PC-9 (cell line): ENCODE data around the gene NR1H4. TPM values are rescaled to one million over a fixed set of nuclear protein-coding genes. Genes with fewer than 3 reads are reported as not detected.

Source experiments
- BruUV-seq: library from RNA; stranded (reverse); fragments of 400-500 nt; replicated peaks from 2 replicates; lab custom pipeline; 2021; lab: Mats Ljungman, UMichigan
- CTCF ChIA-PET: fragments of 300-600 bp; sonication (Branson Sonifier 250); formaldehyde crosslinking; loops from one replicate; lab custom pipeline; 2022; ENCODE audit warnings: antibody characterized with exemption; lab: Charles Lee
- POLR2A ChIA-PET: fragments of 300-600 bp; sonication (Branson Sonifier 250); formaldehyde crosslinking; loops from one replicate; lab custom pipeline; 2022; ENCODE audit warnings: antibody characterized with exemption; ENCODE audit not compliant: unreplicated experiment; lab: Charles Lee
- DNase-seq, 2 experiments: peaks; one replicate each; pipeline versions ENCODE4 v3.0.0 to v3.0.0-alpha.2; 2015 to 2022; ENCODE audit warnings: mixed read lengths in 1 of 2
- H2AFZ ChIP-seq: fragments of 200-600 bp; sonication (generic); 2 replicates; pipeline ENCODE4 v1.8.1; 2017; ENCODE audit warnings: antibody characterized with exemption
- H3F3A ChIP-seq: fragments of 200-600 bp; sonication (generic); 2 replicates; pipeline ENCODE4 v1.8.1; 2017; ENCODE audit warnings: antibody characterized with exemption, mild to moderate bottlenecking, low read depth; ENCODE audit not compliant: insufficient read depth
- H3K27ac ChIP-seq: fragments of 200-600 bp; sonication (generic); 2 replicates; pipeline ENCODE4 v1.6.1; 2016; ENCODE audit warnings: mixed run types
- H3K27me3 ChIP-seq: fragments of 200-600 bp; sonication (generic); 2 replicates; pipeline ENCODE4 v1.6.1; 2016; ENCODE audit warnings: low read depth, mixed run types; ENCODE audit not compliant: insufficient read depth
- H3K36me3 ChIP-seq: fragments of 200-600 bp; sonication (generic); 2 replicates; pipeline ENCODE4 v1.6.1; 2016; ENCODE audit warnings: low read depth, mixed run types
- H3K4me1 ChIP-seq: fragments of 200-600 bp; sonication (generic); replicated peaks from 2 replicates; pipeline ENCODE4 v1.6.1; 2016; ENCODE audit warnings: mixed run types; ENCODE audit not compliant: insufficient read depth
- H3K4me2 ChIP-seq: fragments of 200-600 bp; sonication (generic); 2 replicates; pipeline ENCODE4 v1.6.1; 2017; ENCODE audit warnings: mixed run types
- H3K4me3 ChIP-seq: fragments of 200-600 bp; sonication (generic); 2 replicates; pipeline ENCODE4 v1.6.1; 2016; ENCODE audit warnings: mixed run types
- H3K79me2 ChIP-seq: fragments of 200-600 bp; sonication (generic); 2 replicates; pipeline ENCODE4 v1.6.1; 2017; ENCODE audit warnings: low read depth, mixed run types
- H3K9me2 ChIP-seq: fragments of 200-600 bp; sonication (generic); 2 replicates; pipeline ENCODE4 v1.8.1; 2017; ENCODE audit warnings: mild to moderate bottlenecking; ENCODE audit not compliant: insufficient read depth
- H3K9me3 ChIP-seq: fragments of 200-600 bp; sonication (generic); 2 replicates; pipeline ENCODE4 v1.8.1; 2016; ENCODE audit warnings: low read depth; ENCODE audit not compliant: insufficient read depth
- H4K20me1 ChIP-seq: fragments of 200-600 bp; sonication (generic); 2 replicates; pipeline ENCODE4 v1.8.1; 2017; ENCODE audit not compliant: insufficient read depth
- CTCF ChIP-seq: fragments of 200-600 bp; sonication (generic); conservative IDR thresholded peaks from 2 replicates; pipeline ENCODE4 v1.6.1; 2017; ENCODE audit warnings: mixed run types, antibody characterized with exemption, mild to moderate bottlenecking, moderate library complexity
- EZH2 ChIP-seq: fragments of 200-600 bp; sonication (generic); IDR thresholded peaks from 2 replicates; pipeline ENCODE4 v1.8.0; 2017; ENCODE audit warnings: antibody characterized with exemption, low read depth
- intact Hi-C: fragments of 100-400 bp; cut with micrococcal nuclease; formaldehyde crosslinking; loops from one replicate; pipeline ENCODE4 v1.10.0; 2022; ENCODE audit not compliant: unreplicated experiment
- total RNA-seq: library from RNA; stranded (reverse); gene quantifications from 2 replicates; pipeline ENCODE4 v1.2.3, GENCODE V29; 2021

NR1H4 gene
- total RNA-seq, 1 experiment from 2014 or later = not detected

GRCh38 chr12:100448656-100449055 is 25.0 kb upstream of the NR1H4 start:
- Histone ChIP-seq H3K27me3 (peaks cover 43% of the 10 kb centered on the region; the same call in 1 of the 2 replicates), H3K4me3 (no peak overlapping the region), H4K20me1 (no peaks in the 10 kb centered on the region), H2AFZ (no peak overlapping the region), H3K36me3 (no peaks in the 10 kb centered on the region), H3K4me2 (no peak overlapping the region), H3K27ac (no peak overlapping the region), H3K9me3 (no peaks in the 10 kb centered on the region), H3K9me2 (no peaks in the 10 kb centered on the region), H3K79me2 (no peaks in the 10 kb centered on the region), H3K4me1 (no peaks in the 10 kb centered on the region), H3F3A (no peaks in the 10 kb centered on the region)
- intact Hi-C loops = no loop called here
- ChIA-PET POLR2A (no interaction called here), CTCF (no interaction called here)
- TF ChIP-seq CTCF (no peak), EZH2 (no peak)
- no peak for DNase-seq
- no TSS peak for BruUV-seq

GRCh38 chr12:100450735-100451134 is 22.9 kb upstream of the NR1H4 start:
- Histone ChIP-seq H3K36me3 (no peaks in the 10 kb centered on the region), H3K79me2 (no peaks in the 10 kb centered on the region), H3K4me1 (no peaks in the 10 kb centered on the region), H3K4me2 (no peak overlapping the region), H3K27me3 (peaks cover 34% of the 10 kb centered on the region; the same call in 1 of the 2 replicates), H4K20me1 (no peaks in the 10 kb centered on the region), H3K27ac (no peak overlapping the region), H3K4me3 (no peak overlapping the region), H3K9me3 (no peaks in the 10 kb centered on the region), H3K9me2 (no peaks in the 10 kb centered on the region), H3F3A (no peaks in the 10 kb centered on the region), H2AFZ (no peak overlapping the region)
- CTCF ChIA-PET = no interaction called here
- POLR2A ChIA-PET = no interaction called here
- intact Hi-C loops = no loop called here
- TF ChIP-seq CTCF (no peak), EZH2 (no peak)
- no peak for DNase-seq
- BruUV-seq = no TSS peak

- POLR2A ChIA-PET = no interaction called here
- no peaks in the 10 kb centered on the region for H3K9me2 ChIP-seq
- H2AFZ ChIP-seq = no peak overlapping the region
- no peak for TF ChIP-seq EZH2
- no peak for TF ChIP-seq CTCF
- intact Hi-C loops = no loop called here
- no peak overlapping the region for H3K4me2 ChIP-seq
- no peak overlapping the region for H3K27ac ChIP-seq
- H3K27me3 ChIP-seq = peaks cover 24% of the 10 kb centered on the region; the same call in 1 of the 2 replicates
- DNase-seq = no peak
- CTCF ChIA-PET = no interaction called here
- no peaks in the 10 kb centered on the region for H4K20me1 ChIP-seq
- H3K9me3 ChIP-seq = no peaks in the 10 kb centered on the region
- BruUV-seq = no TSS peak
- no peaks in the 10 kb centered on the region for H3K79me2 ChIP-seq
- H3K36me3 ChIP-seq = no peaks in the 10 kb centered on the region
- H3K4me1 ChIP-seq = no peaks in the 10 kb centered on the region
- H3F3A ChIP-seq = no peaks in the 10 kb centered on the region
- H3K4me3 ChIP-seq = no peak overlapping the region
Measured at GRCh38 chr12:100453951-100454350, 19.7 kb upstream of the NR1H4 start.
